HUES6 (cell line): Measurements from ENCODE around the gene TRPC5OS.

Experiments used
- H3K27ac ChIP-seq: 2 replicates; pipeline ENCODE4 v1.7.0; 2013; ENCODE audit warnings: low read depth, mild to moderate bottlenecking, low read length, inconsistent platforms
- H3K27me3 ChIP-seq: 2 replicates; pipeline ENCODE4 v1.6.1; 2013; ENCODE audit warnings: low read length; ENCODE audit not compliant: control insufficient read depth, insufficient read depth
- H3K36me3 ChIP-seq: 2 replicates; pipeline ENCODE4 v1.6.1; 2013; ENCODE audit warnings: low read length; ENCODE audit not compliant: control insufficient read depth, insufficient read depth
- H3K4me1 ChIP-seq: 2 replicates; pipeline ENCODE4 v1.6.1; 2013; ENCODE audit warnings: low read length; ENCODE audit not compliant: control insufficient read depth, insufficient read depth
- H3K4me3 ChIP-seq: 2 replicates; pipeline ENCODE4 v1.5.1; 2013; ENCODE audit warnings: low read depth, low read length
- H3K9ac ChIP-seq: one replicate; pipeline ENCODE4 v1.6.1; 2013; ENCODE audit warnings: mild to moderate bottlenecking, low read length
- H3K9me3 ChIP-seq: 2 replicates; pipeline ENCODE4 v1.6.1; 2013; ENCODE audit warnings: low read depth, low read length; ENCODE audit not compliant: control insufficient read depth, insufficient read depth

Gene TRPC5OS

DNA sequence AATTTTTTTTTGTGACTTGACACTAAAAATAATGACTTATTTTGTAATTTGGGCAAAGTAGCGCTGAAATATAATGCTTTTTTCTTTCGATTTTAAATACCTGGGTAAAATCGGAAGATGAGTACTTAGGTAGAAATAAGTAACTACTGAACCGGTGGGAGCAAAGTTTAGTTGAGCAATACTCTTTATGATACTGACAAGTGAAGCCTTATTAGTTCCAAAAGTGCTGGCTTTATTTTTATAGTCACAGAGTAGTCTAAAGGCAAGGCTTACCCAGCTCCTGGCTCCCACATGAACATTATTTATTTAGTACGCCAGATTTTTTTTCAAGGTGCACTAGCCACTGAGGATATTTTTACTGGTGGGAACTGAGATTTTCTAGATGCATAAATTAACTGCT is 14.4 kb upstream of the TRPC5OS start:
- Histone ChIP-seq H3K36me3 (no peaks in the 10 kb centered on the region), H3K27me3 (peaks cover 6% of the 10 kb centered on the region; the same call in 1 of the 2 replicates), H3K9me3 (no peaks in the 10 kb centered on the region), H3K27ac (peak overlapping the region; percentile 30; the same call in 1 of the 2 replicates), H3K9ac (no peak overlapping the region), H3K4me1 (no peaks in the 10 kb centered on the region), H3K4me3 (no peak overlapping the region)

DNA sequence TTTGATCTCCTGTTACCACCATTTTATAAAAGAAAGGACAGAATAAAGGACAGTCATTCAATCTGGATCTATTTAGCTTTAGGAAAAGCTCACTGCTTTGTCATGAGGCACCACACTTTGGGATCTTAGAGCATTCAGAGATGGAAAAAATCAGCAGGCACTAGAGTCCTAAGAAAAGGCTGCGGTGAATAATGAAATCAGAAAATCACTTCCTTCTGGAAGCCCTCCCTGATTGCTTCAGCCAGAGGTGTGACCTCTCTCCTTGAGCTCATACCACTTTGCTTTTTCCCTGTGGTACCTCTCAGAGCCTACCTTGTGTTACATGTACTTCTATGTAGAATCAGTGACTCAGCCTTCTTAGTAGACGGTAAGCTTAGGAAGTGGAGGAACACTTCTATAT is 8.7 kb upstream of the TRPC5OS start:
- Histone ChIP-seq H3K27ac (no peak overlapping the region), H3K4me3 (no peak overlapping the region), H3K9me3 (0 out of 2 replicates have a peak, but pooled peaks cover 5% of the 10 kb centered on the region), H3K4me1 (peaks cover 15% of the 10 kb centered on the region), H3K9ac (no peak overlapping the region), H3K36me3 (no peaks in the 10 kb centered on the region), H3K27me3 (peaks cover 5% of the 10 kb centered on the region; the same call in 1 of the 2 replicates)

DNA sequence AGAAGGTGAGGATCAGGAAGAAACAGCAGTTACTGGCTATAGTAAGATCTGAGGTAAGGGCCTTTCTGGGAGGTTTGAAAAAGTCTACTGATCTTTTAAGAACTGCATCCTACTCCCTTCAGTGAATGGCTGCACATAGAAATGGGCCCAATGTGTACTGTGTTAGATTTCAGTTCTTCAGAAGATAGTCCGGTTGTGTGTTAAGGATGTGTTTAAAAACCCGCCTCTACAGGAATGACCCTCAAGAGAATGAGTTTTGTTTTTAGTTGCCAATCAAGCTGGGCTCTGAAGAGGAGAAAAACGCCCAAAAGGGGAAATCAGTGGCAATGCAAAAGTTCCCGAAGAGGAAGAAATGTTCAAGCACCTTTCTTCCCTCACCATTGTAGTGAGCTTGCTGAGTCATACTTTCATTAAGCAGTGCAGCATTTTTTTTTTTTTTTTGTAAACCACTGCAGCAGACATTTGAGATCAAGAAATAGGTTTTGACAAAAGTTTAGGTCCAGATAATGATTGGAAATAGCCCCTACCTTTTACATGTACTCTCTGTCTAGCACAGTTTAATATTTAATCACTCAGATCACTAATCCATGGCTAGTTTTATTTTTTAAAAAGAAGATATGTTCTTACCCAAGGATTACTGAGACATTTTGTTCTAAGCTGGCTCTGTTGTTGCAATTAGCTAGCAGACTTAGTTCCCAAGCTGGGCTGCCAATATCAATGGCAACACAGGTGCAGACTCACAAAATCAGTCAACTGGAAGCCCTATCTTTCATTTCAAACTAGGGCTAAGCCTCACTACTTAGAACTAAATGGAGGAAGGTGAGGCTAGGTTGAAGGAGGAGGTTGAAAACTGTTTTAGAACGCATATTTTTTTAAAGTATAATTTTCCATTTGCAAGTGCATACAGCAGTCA is 7.0 kb upstream of the TRPC5OS start:
- Histone ChIP-seq H3K36me3 (no peaks in the 10 kb centered on the region), H3K9ac (no peak overlapping the region), H3K9me3 (0 out of 2 replicates have a peak, but pooled peaks cover 5% of the 10 kb centered on the region), H3K27me3 (peaks cover 8% of the 10 kb centered on the region; the same call in 1 of the 2 replicates), H3K4me1 (peaks cover 15% of the 10 kb centered on the region), H3K4me3 (no peak overlapping the region), H3K27ac (peak overlapping the region; percentile 31; the same call in 1 of the 2 replicates)

DNA sequence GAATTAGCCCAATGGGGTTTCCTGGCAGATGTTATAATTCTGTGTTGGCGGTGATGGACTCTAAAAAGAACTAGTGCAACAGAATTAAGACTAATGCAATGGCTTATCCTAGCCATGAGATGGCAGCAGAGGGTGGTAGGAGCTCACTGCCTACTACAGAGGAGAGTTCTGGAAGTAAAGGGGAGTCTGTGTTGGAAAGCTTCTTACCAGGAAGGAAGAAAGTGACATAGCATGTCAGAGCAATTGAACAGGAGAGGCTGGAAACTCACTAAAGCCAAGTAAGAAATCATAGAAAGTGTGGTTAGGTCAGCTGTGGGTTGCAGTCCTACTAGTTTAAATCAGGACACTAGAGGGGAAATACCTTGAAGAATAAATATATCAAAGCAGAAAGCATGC is 6.3 kb upstream of the TRPC5OS start:
- H3K4me3 ChIP-seq, result no peak overlapping the region
- no peak overlapping the region for H3K9ac ChIP-seq
- peaks cover 9% of the 10 kb centered on the region; the same call in 1 of the 2 replicates for H3K27me3 ChIP-seq
- peaks cover 15% of the 10 kb centered on the region for H3K4me1 ChIP-seq
- H3K36me3 ChIP-seq, result no peaks in the 10 kb centered on the region
- H3K9me3 ChIP-seq, result 0 out of 2 replicates have a peak, but pooled peaks cover 5% of the 10 kb centered on the region
- no peak overlapping the region for H3K27ac ChIP-seq

DNA sequence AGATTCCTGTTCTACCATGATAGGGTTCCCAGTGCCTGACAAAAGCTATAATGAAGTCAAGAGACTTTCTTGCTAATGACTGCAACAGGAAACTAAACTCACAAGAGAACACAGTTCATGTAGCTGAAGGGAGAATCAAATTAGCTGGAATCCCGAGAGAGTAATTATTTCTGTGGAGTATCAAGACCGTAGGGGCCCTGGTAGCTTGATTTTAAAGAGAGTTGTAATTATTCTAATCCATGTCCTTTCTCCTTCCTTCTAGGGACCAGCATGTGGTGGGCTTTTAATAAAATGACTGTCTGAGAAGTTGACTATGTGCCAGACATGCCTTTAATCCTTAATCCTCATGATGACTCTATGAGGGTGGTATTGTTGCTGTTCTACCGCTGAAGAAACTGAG is 1.7 kb upstream of the TRPC5OS start:
- Histone ChIP-seq H3K4me3 (no peak overlapping the region), H3K4me1 (peaks cover 2% of the 10 kb centered on the region), H3K36me3 (no peaks in the 10 kb centered on the region), H3K27me3 (peaks cover 9% of the 10 kb centered on the region; the same call in 1 of the 2 replicates), H3K9me3 (0 out of 2 replicates have a peak, but pooled peaks cover 5% of the 10 kb centered on the region), H3K27ac (no peak overlapping the region), H3K9ac (no peak overlapping the region)

DNA sequence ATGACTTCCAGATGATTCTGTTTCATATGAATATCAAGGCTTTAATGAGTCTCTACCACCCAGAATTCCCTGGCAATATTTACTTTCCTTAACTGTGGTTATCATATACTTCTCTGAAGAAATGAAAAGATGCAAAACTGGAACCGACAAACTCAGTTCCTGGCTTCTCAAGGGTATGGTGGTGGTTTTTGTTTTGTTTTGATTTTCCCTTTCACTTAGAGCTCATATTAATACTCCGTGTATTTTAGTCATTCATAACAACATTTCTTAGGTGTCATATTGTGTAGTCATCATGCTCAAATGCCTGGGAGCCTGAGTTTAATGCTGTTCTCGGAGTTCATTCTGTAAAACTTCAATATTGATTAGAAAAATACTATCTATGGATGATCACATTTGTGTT is 665 bp downstream of the TRPC5OS start:
- no peaks in the 10 kb centered on the region for H3K4me1 ChIP-seq
- H3K4me3 ChIP-seq, result no peak overlapping the region
- H3K36me3 ChIP-seq, result no peaks in the 10 kb centered on the region
- H3K9me3 ChIP-seq, result 0 out of 2 replicates have a peak, but pooled peaks cover 5% of the 10 kb centered on the region
- H3K27ac ChIP-seq, result no peak overlapping the region
- no peak overlapping the region for H3K9ac ChIP-seq
- peaks cover 13% of the 10 kb centered on the region; the same call in 1 of the 2 replicates for H3K27me3 ChIP-seq

DNA sequence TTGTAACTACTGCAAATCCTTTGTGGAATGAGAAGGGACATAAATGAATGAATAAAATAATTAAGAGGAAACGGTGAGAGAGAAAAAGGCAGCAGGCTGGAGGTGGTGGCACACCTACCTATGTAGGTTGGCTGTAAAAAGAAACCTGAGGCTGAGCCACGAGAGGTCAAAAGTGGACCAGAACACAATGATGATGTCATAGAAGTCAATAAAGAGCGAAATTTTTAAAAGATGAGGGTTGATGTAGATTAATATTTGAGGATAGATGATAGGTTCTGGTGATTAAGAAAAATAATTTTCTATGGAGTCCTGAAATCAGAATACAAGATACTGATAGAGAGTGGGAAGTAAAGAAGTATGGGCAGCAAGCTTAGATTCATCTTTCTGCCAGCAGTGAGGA is 1.7 kb downstream of the TRPC5OS start:
- no peaks in the 10 kb centered on the region for H3K9me3 ChIP-seq
- H3K4me1 ChIP-seq, result no peaks in the 10 kb centered on the region
- H3K9ac ChIP-seq, result no peak overlapping the region
- no peak overlapping the region for H3K27ac ChIP-seq
- H3K4me3 ChIP-seq, result no peak overlapping the region
- H3K36me3 ChIP-seq, result no peaks in the 10 kb centered on the region
- H3K27me3 ChIP-seq, result peaks cover 8% of the 10 kb centered on the region; the same call in 1 of the 2 replicates

DNA sequence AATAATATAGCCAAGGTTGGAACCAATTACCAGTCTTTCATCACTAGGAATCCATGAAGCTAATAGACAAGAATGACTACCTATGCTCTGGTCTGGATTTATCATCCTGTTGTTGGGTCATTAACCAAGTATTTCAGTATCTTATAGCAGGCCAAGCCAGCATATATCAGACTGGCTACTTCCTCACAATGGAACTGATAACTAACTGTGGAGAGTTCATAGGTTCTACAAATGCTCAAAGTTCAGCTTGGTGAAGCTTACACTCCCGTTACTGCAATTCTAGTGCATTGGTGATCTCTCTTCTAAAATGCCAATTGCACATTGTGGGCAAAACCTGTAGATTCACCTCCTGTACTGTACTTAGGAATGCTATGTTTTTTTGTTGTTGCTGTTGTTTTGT is 4.8 kb downstream of the TRPC5OS start:
- Histone ChIP-seq H3K4me3 (no peak overlapping the region), H3K27ac (no peak overlapping the region), H3K36me3 (no peaks in the 10 kb centered on the region), H3K9ac (no peak overlapping the region), H3K4me1 (no peaks in the 10 kb centered on the region), H3K9me3 (no peaks in the 10 kb centered on the region), H3K27me3 (peaks cover 4% of the 10 kb centered on the region; the same call in 1 of the 2 replicates)

DNA sequence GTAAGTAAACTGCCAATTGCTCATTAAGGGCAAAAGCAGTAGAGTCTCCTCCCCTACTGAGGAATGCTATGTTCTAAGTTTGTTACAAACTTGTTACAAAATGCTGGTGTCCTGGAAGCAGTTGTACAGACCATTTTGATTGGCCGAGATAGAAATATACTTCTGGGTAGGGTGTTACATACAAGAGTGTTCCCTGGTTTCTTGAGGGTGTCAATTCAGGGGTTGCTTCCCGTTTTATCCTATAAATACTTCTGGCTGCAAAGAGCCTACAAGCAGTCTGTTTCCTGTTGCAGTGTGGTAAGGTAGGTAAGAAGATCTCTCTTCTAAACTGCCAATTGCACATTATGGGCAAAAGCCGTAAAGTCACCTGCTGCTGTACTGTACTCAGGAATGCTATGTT is 5.7 kb downstream of the TRPC5OS start:
- no peak overlapping the region for H3K9ac ChIP-seq
- H3K36me3 ChIP-seq, result no peaks in the 10 kb centered on the region
- no peaks in the 10 kb centered on the region for H3K9me3 ChIP-seq
- H3K4me1 ChIP-seq, result no peaks in the 10 kb centered on the region
- peaks cover 4% of the 10 kb centered on the region; the same call in 1 of the 2 replicates for H3K27me3 ChIP-seq
- H3K4me3 ChIP-seq, result no peak overlapping the region
- H3K27ac ChIP-seq, result no peak overlapping the region

DNA sequence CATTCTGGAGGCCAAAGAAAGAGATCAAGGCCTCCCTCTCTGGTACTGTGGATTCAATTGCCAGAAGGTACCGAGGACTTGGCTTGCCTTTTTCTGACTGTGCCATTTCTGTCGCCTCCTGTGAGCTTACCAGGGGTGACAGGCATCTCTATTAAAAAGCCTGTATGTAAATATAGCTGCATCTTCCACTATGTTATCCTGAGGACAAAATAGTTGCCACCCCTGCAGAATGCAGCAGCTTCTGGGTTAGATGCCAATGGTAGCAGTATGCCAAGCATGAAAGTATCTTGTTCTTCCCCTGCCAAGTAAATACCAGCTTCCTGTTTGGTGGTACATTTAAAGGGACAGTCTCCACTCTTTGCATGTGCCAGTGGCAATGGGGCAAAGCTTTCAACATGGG is 10.7 kb downstream of the TRPC5OS start:
- H3K4me1 ChIP-seq, result no peaks in the 10 kb centered on the region
- H3K36me3 ChIP-seq, result no peaks in the 10 kb centered on the region
- H3K9me3 ChIP-seq, result no peaks in the 10 kb centered on the region
- H3K9ac ChIP-seq, result no peak overlapping the region
- no peaks in the 10 kb centered on the region; the same call in 1 of the 2 replicates for H3K27me3 ChIP-seq
- no peak overlapping the region for H3K4me3 ChIP-seq
- H3K27ac ChIP-seq, result no peak overlapping the region

DNA sequence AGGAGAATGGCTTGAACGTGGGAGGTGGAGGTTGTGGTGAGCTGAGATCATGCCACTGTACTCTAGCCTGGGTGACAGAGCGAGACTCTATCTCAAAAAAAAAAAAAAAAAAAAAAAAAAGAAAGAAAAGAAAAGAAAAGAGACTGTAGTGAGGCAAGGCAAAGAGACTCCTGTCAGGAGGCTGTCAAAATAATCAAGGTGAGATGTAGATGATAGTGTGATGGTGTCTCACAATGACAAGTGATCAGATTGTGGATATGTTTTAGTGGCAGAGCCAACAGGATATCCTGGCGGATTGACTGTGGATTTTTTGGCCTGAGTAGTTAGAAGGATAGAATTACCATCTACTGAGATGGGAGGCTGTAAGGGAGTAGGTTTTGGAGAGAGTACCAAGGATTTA is 12.6 kb downstream of the TRPC5OS start:
- H3K4me1 ChIP-seq, result no peaks in the 10 kb centered on the region
- peaks cover 4% of the 10 kb centered on the region; the same call in 1 of the 2 replicates for H3K27me3 ChIP-seq
- H3K9me3 ChIP-seq, result no peaks in the 10 kb centered on the region
- H3K9ac ChIP-seq, result no peak overlapping the region
- H3K36me3 ChIP-seq, result no peaks in the 10 kb centered on the region
- no peak overlapping the region for H3K4me3 ChIP-seq
- no peak overlapping the region for H3K27ac ChIP-seq
